GM12891 (cell line): ENCODE results near the gene LRIT2.

ENCODE experiments used
- POLR2A ChIP-seq: IDR thresholded peaks from 2 replicates; pipeline ENCODE4 v1.6.1; 2011; ENCODE audit warnings: low read depth, low read length, control low read depth
- POLR2AphosphoS5 ChIP-seq: IDR thresholded peaks from 2 replicates; pipeline ENCODE4 v1.6.1; 2011; ENCODE audit warnings: low read depth, low read length, control low read depth

DNA sequence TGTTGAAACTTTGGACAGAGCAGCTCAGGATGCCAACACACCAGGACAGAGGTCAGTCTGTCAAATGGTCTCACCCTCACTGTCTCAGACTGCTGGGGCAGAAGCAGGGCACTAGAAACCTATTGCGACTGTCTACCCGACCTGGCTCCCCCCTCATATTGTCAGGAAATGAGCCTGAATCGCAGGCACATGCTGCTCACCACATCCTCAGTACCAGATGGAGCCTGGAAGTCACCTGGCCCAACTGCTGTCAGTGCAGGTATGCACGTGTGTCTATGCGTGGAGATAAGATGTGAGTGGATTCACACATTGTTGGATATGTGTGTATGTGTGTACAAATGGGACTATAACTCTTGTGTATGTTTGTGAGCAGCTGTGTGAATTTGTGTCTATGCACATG is 34.2 kb downstream of the LRIT2 start:
- TF ChIP-seq POLR2A (no peak), POLR2AphosphoS5 (no peak)
